Neuron (in vitro differentiated cells): ENCODE data around the gene KRT23.

Experiments used
- H2AFZ ChIP-seq: one replicate; pipeline ENCODE4 v1.6.1; 2013; ENCODE audit warnings: low read depth, mild to moderate bottlenecking, inconsistent platforms, low read length, moderate library complexity
- H3K27me3 ChIP-seq: one replicate; pipeline ENCODE4 v1.6.1; 2013; ENCODE audit warnings: low read length; ENCODE audit not compliant: insufficient read depth
- H3K36me3 ChIP-seq: one replicate; pipeline ENCODE4 v1.6.1; 2013; ENCODE audit warnings: low read length; ENCODE audit not compliant: insufficient read depth
- H3K4me1 ChIP-seq: one replicate; pipeline ENCODE4 v1.6.1; 2013; ENCODE audit warnings: low read length; ENCODE audit not compliant: insufficient read depth
- H3K4me3 ChIP-seq: 2 replicates; pipeline ENCODE4 v1.5.1; 2013; ENCODE audit warnings: mild to moderate bottlenecking, low read length, moderate library complexity
- H3K9me3 ChIP-seq: one replicate; pipeline ENCODE4 v1.6.1; 2013; ENCODE audit warnings: low read length

Gene KRT23

GRCh38 chr17:40895106-40895730 is 42.2 kb downstream of the KRT23 start:
- Histone ChIP-seq H3K9me3 (no peaks in the 10 kb centered on the region), H2AFZ (no peak overlapping the region), H3K27me3 (peaks cover 16% of the 10 kb centered on the region), H3K4me3 (no peak overlapping the region), H3K4me1 (no peaks in the 10 kb centered on the region), H3K36me3 (no peaks in the 10 kb centered on the region)

- H3K27me3 ChIP-seq = peaks cover 7% of the 10 kb centered on the region
- H3K9me3 ChIP-seq = no peaks in the 10 kb centered on the region
- H3K36me3 ChIP-seq = no peaks in the 10 kb centered on the region
- H2AFZ ChIP-seq = no peak overlapping the region
- no peaks in the 10 kb centered on the region for H3K4me1 ChIP-seq
- H3K4me3 ChIP-seq = no peak overlapping the region
These were observed 49.2 kb downstream of the KRT23 start for GRCh38 chr17:40888196-40888720.

DNA sequence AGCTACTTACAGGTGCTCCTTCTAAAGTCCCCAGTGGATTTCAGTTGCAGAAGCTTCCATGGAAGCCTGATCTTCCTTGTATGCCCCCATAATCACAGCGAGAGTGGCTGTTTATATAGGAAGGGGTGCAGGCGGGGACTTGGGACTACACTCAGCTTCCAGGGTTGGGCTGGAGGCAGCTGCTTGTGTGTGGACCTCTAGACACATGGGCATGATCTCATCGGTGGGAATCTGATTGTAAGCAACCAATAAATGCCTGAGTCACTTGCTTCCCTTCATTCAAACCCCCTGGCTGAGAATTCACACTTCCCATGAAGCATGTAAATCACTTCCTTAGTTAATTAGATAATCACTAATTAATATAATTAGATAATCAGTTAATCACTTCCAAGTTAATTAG is 51.4 kb downstream of the KRT23 start:
- H3K27me3 ChIP-seq = peaks cover 7% of the 10 kb centered on the region
- no peak overlapping the region for H3K4me3 ChIP-seq
- H3K36me3 ChIP-seq = no peaks in the 10 kb centered on the region
- H3K9me3 ChIP-seq = no peaks in the 10 kb centered on the region
- H3K4me1 ChIP-seq = no peaks in the 10 kb centered on the region
- H2AFZ ChIP-seq = no peak overlapping the region

- no peaks in the 10 kb centered on the region for H3K9me3 ChIP-seq
- peaks cover 5% of the 10 kb centered on the region for H3K27me3 ChIP-seq
- H3K4me1 ChIP-seq = no peaks in the 10 kb centered on the region
- no peak within 1 kb of the TSS for H2AFZ ChIP-seq
- H3K36me3 ChIP-seq = no peaks in the 10 kb centered on the region
- no peak within 1 kb of the TSS for H3K4me3 ChIP-seq
These were observed 52.5 kb downstream of the KRT23 start, which contains the start of gene KRT20 for GRCh38 chr17:40884708-40885512. Gene KRT20, minus strand, starts transcription at chr17:40885242. Its CDS starts 57 bp downstream, at chr17:40885185.

- Histone ChIP-seq H2AFZ (no peak overlapping the region), H3K27me3 (peaks cover 3% of the 10 kb centered on the region), H3K4me3 (no peak overlapping the region), H3K9me3 (no peaks in the 10 kb centered on the region), H3K36me3 (no peaks in the 10 kb centered on the region), H3K4me1 (no peaks in the 10 kb centered on the region)
These were observed 53.7 kb downstream of the KRT23 start for GRCh38 chr17:40883626-40884334.

DNA sequence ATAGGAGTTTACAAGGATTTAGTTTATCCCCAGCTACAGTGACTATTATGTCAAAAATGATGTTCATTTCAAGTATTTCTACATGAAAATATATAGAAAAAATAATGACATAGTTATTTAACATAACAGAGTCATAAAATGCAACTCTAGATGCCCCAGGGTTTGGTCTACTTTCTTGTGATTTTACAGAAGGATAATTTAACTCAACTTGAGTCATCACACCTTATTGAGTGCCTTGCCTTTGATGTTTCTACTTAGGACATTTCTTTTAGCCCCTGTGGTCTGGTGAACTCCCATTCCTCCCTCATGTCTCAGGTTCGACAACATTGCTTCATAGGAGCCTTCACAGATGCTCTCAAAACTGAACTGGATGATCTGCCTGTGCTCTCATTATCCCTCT is 54.4 kb downstream of the KRT23 start:
- Histone ChIP-seq H3K27me3 (no peaks in the 10 kb centered on the region), H2AFZ (no peak overlapping the region), H3K4me1 (no peaks in the 10 kb centered on the region), H3K36me3 (no peaks in the 10 kb centered on the region), H3K4me3 (no peak overlapping the region), H3K9me3 (no peaks in the 10 kb centered on the region)

- Histone ChIP-seq H3K4me3 (no peak overlapping the region), H3K9me3 (no peaks in the 10 kb centered on the region)
These were observed 58.4 kb downstream of the KRT23 start for GRCh38 chr17:40879026-40879425.

GRCh38 chr17:40878044-40878443 is 59.4 kb downstream of the KRT23 start:
- Histone ChIP-seq H3K27me3 (no peaks in the 10 kb centered on the region), H3K9me3 (no peaks in the 10 kb centered on the region), H2AFZ (no peak overlapping the region), H3K4me3 (no peak overlapping the region), H3K36me3 (no peaks in the 10 kb centered on the region), H3K4me1 (no peaks in the 10 kb centered on the region)

More at GRCh38 chr17:40879026-40879425, 58.4 kb downstream of the KRT23 start:
- Histone ChIP-seq H2AFZ (no peak overlapping the region), H3K36me3 (no peaks in the 10 kb centered on the region), H3K4me1 (no peaks in the 10 kb centered on the region), H3K27me3 (no peaks in the 10 kb centered on the region)

DNA sequence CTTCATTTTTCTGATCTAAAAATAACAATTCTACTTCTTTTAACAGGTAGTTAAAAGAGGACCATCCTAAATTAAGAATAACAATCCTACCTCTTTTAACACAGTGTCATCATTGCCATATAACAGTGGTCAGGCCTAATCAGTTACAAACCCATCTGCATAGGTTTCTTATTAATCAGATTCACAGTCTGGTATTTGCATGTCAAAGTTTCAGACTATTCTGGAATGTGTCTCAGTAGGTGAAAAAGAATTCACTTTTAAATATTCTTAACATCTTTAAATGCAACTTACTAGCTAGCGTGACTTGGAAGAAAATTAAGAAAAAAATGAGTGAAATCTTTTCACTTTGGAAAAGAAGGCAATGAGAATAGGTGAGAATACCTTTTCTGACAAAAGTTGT is 63.6 kb downstream of the KRT23 start:
- H3K4me1 ChIP-seq = no peaks in the 10 kb centered on the region
- H3K4me3 ChIP-seq = no peak overlapping the region
- peaks cover 4% of the 10 kb centered on the region for H3K27me3 ChIP-seq
- H2AFZ ChIP-seq = no peak overlapping the region
- H3K9me3 ChIP-seq = no peaks in the 10 kb centered on the region
- no peaks in the 10 kb centered on the region for H3K36me3 ChIP-seq

- no peaks in the 10 kb centered on the region for H3K36me3 ChIP-seq
These were observed 64.2 kb downstream of the KRT23 start for GRCh38 chr17:40873255-40873654.

More at GRCh38 chr17:40873255-40873654, 64.2 kb downstream of the KRT23 start:
- H3K27me3 ChIP-seq = peaks cover 4% of the 10 kb centered on the region
- no peaks in the 10 kb centered on the region for H3K4me1 ChIP-seq
- no peaks in the 10 kb centered on the region for H3K9me3 ChIP-seq
- H2AFZ ChIP-seq = no peak overlapping the region
- H3K4me3 ChIP-seq = no peak overlapping the region
